Measurements from ENCODE around the gene HSD17B12.

HSD17B12 gene

GRCh38 chr11:43868852-43869567, 188.5 kb downstream of the HSD17B12 start:
- DNase-seq (ENCODE audit: low read depth in 2 of 2), result no peak

GRCh38 chr11:43871051-43871450, 190.5 kb downstream of the HSD17B12 start:
- no peak for DNase-seq (ENCODE audit: low read depth in 2 of 2)

DNA sequence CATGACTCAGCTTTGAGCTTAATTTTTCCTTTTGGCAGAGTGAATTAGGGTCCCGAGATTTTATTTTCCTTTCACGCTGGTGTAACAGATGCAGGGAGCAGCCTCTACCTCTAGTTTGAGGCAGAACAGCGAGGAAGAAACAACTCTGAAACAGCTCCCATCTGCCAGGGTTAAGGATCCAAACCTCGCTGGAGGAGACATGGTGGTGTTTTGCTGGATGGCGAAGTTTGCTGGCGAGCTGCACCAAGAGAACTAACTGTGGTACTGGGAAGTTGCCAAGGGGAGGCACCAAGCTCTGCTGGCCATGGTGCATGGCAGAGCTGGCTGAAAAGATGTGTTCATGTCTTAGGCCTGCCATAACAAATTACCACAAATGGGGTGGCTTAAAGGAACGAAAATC, 192.5 kb downstream of the HSD17B12 start:
- no peak for DNase-seq (ENCODE audit: low read depth in 2 of 2)

DNA sequence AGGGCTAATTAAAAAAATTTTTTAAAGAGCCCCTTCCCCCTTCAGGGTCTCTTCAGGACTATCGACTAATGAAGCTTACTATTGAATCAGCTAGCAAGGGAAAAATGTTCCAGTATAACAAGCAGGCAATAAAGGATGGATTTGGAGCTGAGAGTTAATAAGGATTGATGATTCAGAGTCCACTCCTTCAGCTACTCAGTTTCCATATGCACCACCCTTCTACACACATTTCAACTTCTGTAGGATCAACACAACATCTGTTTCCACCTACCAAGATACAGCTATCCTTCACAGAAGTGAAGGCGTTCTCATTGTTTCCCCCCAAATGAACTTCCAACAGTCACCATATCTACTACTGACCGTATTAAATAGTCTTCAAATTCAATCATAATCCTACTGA, 193.5 kb downstream of the HSD17B12 start:
- DNase-seq (ENCODE audit: low read depth in 2 of 2), result no peak

DNA sequence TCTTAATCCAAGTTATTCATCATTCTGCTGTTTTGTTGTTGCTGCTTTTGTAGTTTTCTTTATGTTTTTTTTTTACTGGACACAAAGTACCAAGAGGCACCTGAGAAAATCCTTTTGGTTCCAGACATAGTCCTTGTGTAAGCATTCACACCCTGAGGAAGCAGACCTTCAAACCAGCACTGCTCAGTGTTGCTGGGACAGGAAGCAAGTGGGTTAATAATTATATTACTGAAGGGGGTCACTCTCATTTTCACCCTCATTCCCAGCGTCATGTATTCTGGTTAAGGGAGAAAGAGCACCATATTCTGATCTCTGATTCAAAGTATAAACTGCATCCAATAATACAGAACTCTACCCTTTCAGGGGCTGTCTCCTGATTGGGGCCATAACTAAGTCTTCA, 194.2 kb downstream of the HSD17B12 start:
- no peak for DNase-seq (ENCODE audit: low read depth in 2 of 2)

- DNase-seq (ENCODE audit: low read depth in 2 of 2), result no peak
These were observed 199.5 kb downstream of the HSD17B12 start for GRCh38 chr11:43879789-43880639.

DNA sequence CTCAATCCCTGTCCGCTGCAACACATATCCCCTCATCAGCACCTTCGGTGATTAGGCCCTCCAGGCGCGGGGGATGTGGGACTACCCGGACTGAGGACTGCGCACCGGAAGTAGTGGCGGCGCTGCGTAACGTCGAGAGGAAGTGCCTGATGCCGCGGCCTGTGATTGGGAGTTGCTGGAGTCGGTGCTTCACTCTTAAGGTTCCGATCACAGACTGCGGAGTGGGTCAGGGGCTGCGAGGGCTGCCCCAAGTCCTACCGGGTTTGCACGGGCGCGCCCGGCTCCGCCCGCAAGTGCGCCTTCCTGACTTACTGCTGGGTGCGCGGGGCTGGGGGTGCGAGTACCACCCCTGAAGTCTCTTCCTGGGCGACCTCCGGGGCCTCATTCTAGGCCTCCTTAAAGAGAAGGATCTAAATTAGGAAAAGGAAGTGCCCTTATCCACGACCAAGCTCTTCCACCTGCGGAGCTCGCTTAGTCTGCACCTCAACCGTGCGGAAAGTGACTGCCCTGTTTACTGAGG, 200.2 kb downstream of the HSD17B12 start, which contains the start of gene ALKBH3:
TSS of gene ALKBH3 (plus strand) at position 192 of the 520 bp plus-strand sequence. CDS start 1,822 bp downstream, outside the sequence.
- peak; percentile 77 to 84 for DNase-seq (ENCODE audit: low read depth in 2 of 2)

- no peak for DNase-seq (ENCODE audit: low read depth in 2 of 2)
These were observed 212.3 kb downstream of the HSD17B12 start for GRCh38 chr11:43892851-43893250.

DNA sequence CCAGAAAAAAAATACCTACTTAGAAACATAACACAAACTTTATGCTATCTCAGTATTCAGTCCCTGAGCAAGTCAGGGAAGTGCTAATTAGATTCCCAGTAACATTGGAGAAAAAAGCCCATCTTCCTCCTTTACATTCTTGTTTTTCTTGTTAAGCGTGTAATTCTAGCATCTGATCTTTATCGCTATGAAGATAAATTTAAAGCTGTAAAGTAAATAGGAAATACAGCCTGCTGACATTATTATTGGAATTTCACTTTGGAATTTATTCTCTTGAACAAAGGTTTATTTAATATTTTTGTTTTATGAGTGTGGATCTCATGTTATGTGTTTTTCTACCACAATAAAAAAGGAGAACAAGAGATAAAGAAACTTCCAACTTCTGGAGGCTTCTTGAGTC, 214.0 kb downstream of the HSD17B12 start:
- no peak for DNase-seq (ENCODE audit: low read depth in 2 of 2)

DNA sequence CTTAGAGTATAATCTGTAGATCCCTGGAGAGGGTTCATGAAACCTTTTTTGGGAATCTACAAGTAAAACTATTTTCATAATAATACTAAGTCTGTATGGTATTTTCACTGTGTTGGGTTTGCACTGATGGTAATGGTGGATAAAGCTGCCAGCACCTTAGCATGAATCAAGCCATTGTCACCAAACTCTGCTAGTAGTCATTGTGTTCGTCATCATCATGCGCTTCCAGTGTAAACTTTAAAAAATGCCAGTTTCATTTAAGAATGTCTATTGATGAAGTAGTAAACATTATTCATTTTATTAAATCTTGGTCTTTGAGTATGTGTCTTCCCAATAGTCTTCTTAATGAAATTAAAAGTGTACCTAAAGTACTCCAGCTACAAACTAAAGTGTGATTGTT, 215.1 kb downstream of the HSD17B12 start:
- no peak for DNase-seq (ENCODE audit: low read depth in 2 of 2)

DNA sequence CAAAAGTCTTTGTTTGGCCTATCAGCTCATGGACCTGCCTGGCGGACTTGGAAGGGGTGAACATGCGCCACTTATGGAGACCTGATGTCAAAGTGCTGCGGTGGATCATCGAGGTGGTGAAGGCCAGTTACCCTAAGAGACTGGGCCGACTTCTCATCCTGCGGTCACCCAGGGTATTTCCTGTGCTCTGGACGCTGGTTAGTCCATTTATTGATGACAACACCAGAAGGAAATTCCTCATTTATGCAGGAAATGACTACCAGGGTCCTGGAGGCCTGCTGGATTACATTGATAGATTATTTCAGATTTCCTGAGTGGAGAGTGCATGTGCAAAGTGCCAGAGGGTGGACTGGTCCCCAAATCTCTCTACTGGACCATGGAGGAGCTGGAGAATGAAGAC, 218.0 kb downstream of the HSD17B12 start:
- DNase-seq (ENCODE audit: low read depth in 2 of 2), result no peak

GRCh38 chr11:43899094-43899493, 218.6 kb downstream of the HSD17B12 start:
- DNase-seq (ENCODE audit: low read depth in 2 of 2), result no peak

DNA sequence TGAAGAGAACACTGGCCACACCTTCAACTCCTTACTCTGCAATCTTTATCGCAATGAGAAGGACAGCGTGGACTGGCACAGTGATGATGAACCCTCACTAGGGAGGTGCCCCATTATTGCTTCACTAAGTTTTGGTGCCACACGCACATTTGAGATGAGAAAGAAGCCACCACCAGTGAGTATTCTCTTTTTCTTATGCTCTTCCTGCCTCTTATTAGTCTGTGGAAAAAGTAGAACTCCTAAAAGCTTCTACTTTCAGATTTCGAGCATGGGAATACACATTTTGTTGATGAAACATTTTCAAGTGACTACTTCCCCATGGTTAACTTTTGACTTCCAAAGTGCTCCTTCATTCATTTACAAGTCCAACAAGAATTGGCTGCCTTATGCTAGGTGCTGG, 221.0 kb downstream of the HSD17B12 start:
- no peak for DNase-seq (ENCODE audit: low read depth in 2 of 2)

DNA sequence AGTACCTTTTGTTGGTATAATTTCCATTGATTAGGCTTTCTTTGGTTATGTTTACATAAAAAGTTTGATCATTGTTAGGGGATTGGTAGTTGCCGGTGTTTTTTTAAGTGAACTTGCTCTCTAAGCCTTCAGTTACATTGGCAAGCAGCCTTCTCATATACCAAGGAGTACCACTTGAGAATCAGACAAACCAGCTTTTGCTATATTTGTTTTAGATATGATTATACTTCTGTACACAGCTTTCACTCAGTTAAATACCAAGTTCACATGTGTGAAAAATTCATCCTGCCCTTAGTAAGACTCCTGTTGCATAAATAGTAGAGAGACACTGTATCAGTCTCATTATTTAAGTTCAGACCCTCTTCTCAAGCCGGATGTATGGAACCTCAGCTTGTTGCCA, 222.5 kb downstream of the HSD17B12 start:
- DNase-seq (ENCODE audit: low read depth in 2 of 2), result no peak

DNA sequence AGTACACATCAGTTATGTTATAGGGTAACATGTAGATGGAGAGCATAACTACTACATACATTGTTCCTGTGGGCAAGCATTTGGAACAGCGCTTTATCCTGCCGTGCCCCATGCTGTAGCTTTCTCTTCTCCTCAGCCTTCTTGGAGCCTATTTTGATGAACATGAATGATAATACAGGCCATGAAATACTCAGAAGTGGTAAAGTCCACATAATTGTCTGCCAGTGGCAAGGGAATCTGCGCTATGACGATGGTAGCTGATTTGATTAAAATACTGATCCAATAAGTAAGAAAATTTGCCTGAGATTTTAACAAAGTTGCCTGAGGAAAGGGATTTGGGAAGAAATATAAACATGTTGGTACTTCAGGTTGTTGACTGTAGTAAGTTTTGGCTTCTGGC, 223.4 kb downstream of the HSD17B12 start:
- DNase-seq (ENCODE audit: low read depth in 2 of 2), result no peak

DNA sequence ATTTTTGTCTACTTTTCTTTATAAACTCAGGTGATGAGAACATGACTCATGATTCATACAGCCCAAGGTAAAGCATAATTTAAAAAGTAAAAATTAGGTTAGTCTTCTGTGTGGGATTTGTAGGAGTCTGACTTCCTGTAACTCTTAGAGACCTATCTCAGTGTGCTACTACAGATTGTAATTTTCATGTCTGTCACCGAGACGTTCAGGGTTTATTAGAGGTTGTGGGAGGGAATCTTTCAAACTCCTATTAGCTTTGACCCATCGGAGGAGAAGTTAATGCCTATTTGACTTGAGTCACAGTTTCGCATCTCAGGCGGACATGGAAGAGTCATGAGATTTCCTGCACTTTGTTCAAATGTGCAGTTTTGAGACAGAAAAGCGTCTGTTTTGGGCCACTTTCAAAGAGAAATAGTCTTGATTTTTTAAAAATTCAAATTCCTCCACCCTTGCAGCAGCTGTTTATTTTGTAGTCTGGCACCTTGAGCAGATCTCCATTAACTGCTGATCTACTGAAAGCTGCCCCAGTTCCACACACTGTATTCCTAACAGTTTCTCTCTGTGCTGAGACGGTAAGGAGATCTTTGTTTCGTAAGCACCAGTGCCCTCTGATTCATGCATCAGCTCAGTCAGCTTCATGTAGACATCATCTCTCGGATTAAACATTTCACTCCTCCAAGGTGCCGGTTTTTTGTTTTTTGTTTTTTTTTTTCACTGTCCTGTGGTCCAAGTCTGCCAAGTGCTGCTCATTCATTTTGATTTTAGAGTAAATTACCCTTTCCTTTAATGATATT, 224.4 kb downstream of the HSD17B12 start:
- no peak for DNase-seq (ENCODE audit: low read depth in 2 of 2)

GRCh38 chr11:43905813-43906241, 225.3 kb downstream of the HSD17B12 start:
- DNase-seq (ENCODE audit: low read depth in 2 of 2), result no peak

All from stimulated activated CD4-positive, alpha-beta T cell treated with anti-CD3 and anti-CD28 coated beads, Interleukin-1b, Interleukin-23, amount 100 ng/mL, for 1 hour (primary cell).